GM19043 (cell line): Measurements from ENCODE around the gene TSHR.

Source experiments
- ATAC-seq: cut with Tn5 transposase; IDR thresholded peaks from one replicate; pipeline ENCODE4 v1.9.1; 2021; ENCODE audit warnings: low read depth; ENCODE audit not compliant: unreplicated experiment

Gene TSHR

GRCh38 chr14:81170104-81170828 is 214.8 kb downstream of the TSHR start:
- ATAC-seq = peak; percentile 88

GRCh38 chr14:81170829-81171195 is 215.4 kb downstream of the TSHR start:
- no peak for ATAC-seq

- peak; percentile 19 for ATAC-seq
These were observed 216.9 kb downstream of the TSHR start for GRCh38 chr14:81172353-81172752.

- ATAC-seq = peak; percentile 13
These were observed 217.5 kb downstream of the TSHR start for GRCh38 chr14:81172881-81173280.

- ATAC-seq = no peak
These were observed 220.8 kb downstream of the TSHR start for GRCh38 chr14:81176241-81176640.

GRCh38 chr14:81177225-81177624 is 221.8 kb downstream of the TSHR start:
- ATAC-seq = no peak

GRCh38 chr14:81178063-81178462 is 222.6 kb downstream of the TSHR start:
- peak; percentile 43 for ATAC-seq

- ATAC-seq = no peak
These were observed 224.2 kb downstream of the TSHR start for GRCh38 chr14:81179631-81180030.

- peak; percentile 70 for ATAC-seq
These were observed 232.6 kb downstream of the TSHR start for GRCh38 chr14:81187832-81188522.

GRCh38 chr14:81192594-81192993 is 237.2 kb downstream of the TSHR start:
- ATAC-seq = no peak

GRCh38 chr14:81193924-81194633 is 238.7 kb downstream of the TSHR start:
- ATAC-seq = no peak
